Measurements from ENCODE around the gene KLHL5. TPM values are rescaled to one million over a fixed set of nuclear protein-coding genes. Genes with fewer than 3 reads are reported as not detected.
A peak's percentile ranks its signal among the peaks of the same experiment; 100 is the strongest.

The KLHL5 gene
- total and polyA plus RNA-seq, 12 donors: 11.3 to 63.8 (median 32.8) TPM

- TF ChIP-seq, protein P1, sequence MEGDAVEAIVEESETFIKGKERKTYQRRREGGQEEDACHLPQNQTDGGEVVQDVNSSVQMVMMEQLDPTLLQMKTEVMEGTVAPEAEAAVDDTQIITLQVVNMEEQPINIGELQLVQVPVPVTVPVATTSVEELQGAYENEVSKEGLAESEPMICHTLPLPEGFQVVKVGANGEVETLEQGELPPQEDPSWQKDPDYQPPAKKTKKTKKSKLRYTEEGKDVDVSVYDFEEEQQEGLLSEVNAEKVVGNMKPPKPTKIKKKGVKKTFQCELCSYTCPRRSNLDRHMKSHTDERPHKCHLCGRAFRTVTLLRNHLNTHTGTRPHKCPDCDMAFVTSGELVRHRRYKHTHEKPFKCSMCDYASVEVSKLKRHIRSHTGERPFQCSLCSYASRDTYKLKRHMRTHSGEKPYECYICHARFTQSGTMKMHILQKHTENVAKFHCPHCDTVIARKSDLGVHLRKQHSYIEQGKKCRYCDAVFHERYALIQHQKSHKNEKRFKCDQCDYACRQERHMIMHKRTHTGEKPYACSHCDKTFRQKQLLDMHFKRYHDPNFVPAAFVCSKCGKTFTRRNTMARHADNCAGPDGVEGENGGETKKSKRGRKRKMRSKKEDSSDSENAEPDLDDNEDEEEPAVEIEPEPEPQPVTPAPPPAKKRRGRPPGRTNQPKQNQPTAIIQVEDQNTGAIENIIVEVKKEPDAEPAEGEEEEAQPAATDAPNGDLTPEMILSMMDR (IDR thresholded peaks at IDR 0.05): no peak
- TF ChIP-seq POLR2A (IDR thresholded peaks at IDR 0.05): peak in 1 of 2 donors; percentile 9
- Histone ChIP-seq H3K4me1 (replicated peaks in 1 of 2) (peaks cover 16 to 43% of the 10 kb centered on the region in 2 donors), H3K9me3 (replicated peaks in 1 of 3) (no peaks in the 10 kb centered on the region), H3K27me3 (no peaks in the 10 kb centered on the region), H3K27ac (peak overlapping the region; percentile 59 to 99 (median 93)), H3K4me3 (peak overlapping the region in 3 of 4 donors; percentile 51 to 97 (median 71)), H3K36me3 (replicated peaks in 1 of 2) (no peaks in the 10 kb centered on the region)
- 0 to 1% (median 0%) methylated on average over 1 to 53 of the region's 54 CpGs for WGBS, 4 donors
- intact Hi-C loops (cut with DNase I): loop anchor here in 1 of 2 donors (10.0 kb wide), 1 partner anchor 130 kb away; no protein-coding TSS in a partner anchor
- peak; percentile 92 to 97 (median 96) for DNase-seq
These were observed 17.6 kb upstream of the KLHL5 start for GRCh38 chr4:39044364-39044955.

- intact Hi-C loops (cut with DNase I): loop anchor here in 1 of 2 donors (10.0 kb wide), 1 partner anchor 130 kb away; no protein-coding TSS in a partner anchor
- TF ChIP-seq, protein P1 (IDR thresholded peaks at IDR 0.05): no peak
- TF ChIP-seq POLR2A (IDR thresholded peaks at IDR 0.05): peak in 1 of 2 donors; percentile 25
- H3K4me1 ChIP-seq (replicated peaks in 1 of 2): peaks cover 16 to 43% of the 10 kb centered on the region in 2 donors
- H3K36me3 ChIP-seq (replicated peaks in 1 of 2): no peaks in the 10 kb centered on the region
- peak in 6 of 7 donors; percentile 43 to 52 (median 48) for DNase-seq
- H3K9me3 ChIP-seq (replicated peaks in 1 of 3): no peaks in the 10 kb centered on the region
- H3K4me3 ChIP-seq: peak overlapping the region; percentile 26 to 97 (median 61)
- peak overlapping the region; percentile 59 to 99 (median 93) for H3K27ac ChIP-seq
- WGBS, 4 donors: 0 to 1% (median 0%) methylated on average over 19 to 82 of the region's 82 CpGs
- no peaks in the 10 kb centered on the region for H3K27me3 ChIP-seq
These were observed 16.8 kb upstream of the KLHL5 start for GRCh38 chr4:39044956-39045826.

GRCh38 chr4:39045827-39046221, 16.2 kb upstream of the KLHL5 start:
- intact Hi-C loops (cut with DNase I): loop anchor here in 1 of 2 donors (10.0 kb wide), 1 partner anchor 131 kb away; no protein-coding TSS in a partner anchor
- peak overlapping the region; percentile 28 to 99 (median 93) for H3K27ac ChIP-seq
- H3K4me1 ChIP-seq (replicated peaks in 1 of 2): peaks cover 16 to 43% of the 10 kb centered on the region in 2 donors
- no peaks in the 10 kb centered on the region for H3K9me3 ChIP-seq (replicated peaks in 1 of 3)
- TF ChIP-seq, protein P1 (IDR thresholded peaks at IDR 0.05): no peak
- no peak for TF ChIP-seq POLR2A (IDR thresholded peaks at IDR 0.05)
- WGBS, 4 donors: 12 to 22% (median 14%) methylated on average over 3 of the region's 3 CpGs
- H3K27me3 ChIP-seq: no peaks in the 10 kb centered on the region
- DNase-seq: peak in 3 of 7 donors; percentile 18 to 32 (median 26)
- H3K36me3 ChIP-seq (replicated peaks in 1 of 2): no peaks in the 10 kb centered on the region
- H3K4me3 ChIP-seq: peak overlapping the region in 2 of 4 donors; percentile 51 to 97

- Histone ChIP-seq H3K27me3 (no peaks in the 10 kb centered on the region), H3K27ac (peak overlapping the region; percentile 28 to 99 (median 93)), H3K4me1 (replicated peaks in 1 of 2) (peaks cover 16 to 43% of the 10 kb centered on the region in 2 donors), H3K9me3 (replicated peaks in 1 of 3) (no peaks in the 10 kb centered on the region), H3K36me3 (replicated peaks in 1 of 2) (no peaks in the 10 kb centered on the region), H3K4me3 (peak overlapping the region in 2 of 4 donors; percentile 51 to 97)
- DNase-seq: peak; percentile 54 to 78 (median 73)
- WGBS, 4 donors: 28 to 55% (median 41%) methylated on average over 8 of the region's 8 CpGs
- TF ChIP-seq POLR2A (IDR thresholded peaks at IDR 0.05): no peak
- TF ChIP-seq, protein P1 (IDR thresholded peaks at IDR 0.05): no peak
- intact Hi-C loops (cut with DNase I): loop anchor here in 1 of 2 donors (10.0 kb wide), 1 partner anchor 131 kb away; no protein-coding TSS in a partner anchor
These were observed 15.8 kb upstream of the KLHL5 start for GRCh38 chr4:39046249-39046648.
